GM12872 (cell line): ENCODE measurements around the gene ITGB4.

ENCODE experiments used
- CTCF ChIP-seq: IDR thresholded peaks from 3 replicates; pipeline ENCODE4 v1.5.1; 2011; ENCODE audit warnings: low read depth, mild to moderate bottlenecking, low read length, moderate library complexity; ENCODE audit not compliant: insufficient read depth

The ITGB4 gene

GRCh38 chr17:75724016-75725003 lies 3.1 kb downstream of the ITGB4 start:
- TF ChIP-seq CTCF: no peak

- TF ChIP-seq CTCF: no peak
Measured at GRCh38 chr17:75725504-75725903, 4.2 kb downstream of the ITGB4 start.

GRCh38 chr17:75727391-75727790 lies 6.1 kb downstream of the ITGB4 start:
- no peak for TF ChIP-seq CTCF

- TF ChIP-seq CTCF: no peak
Measured at GRCh38 chr17:75729351-75729750, 8.1 kb downstream of the ITGB4 start.

GRCh38 chr17:75730065-75730464 lies 8.8 kb downstream of the ITGB4 start:
- no peak for TF ChIP-seq CTCF

GRCh38 chr17:75731086-75731715 lies 9.9 kb downstream of the ITGB4 start:
- TF ChIP-seq CTCF: no peak

- no peak for TF ChIP-seq CTCF
Measured at GRCh38 chr17:75731716-75732498, 10.6 kb downstream of the ITGB4 start.
